Prostate gland (tissue), 2 donors: ENCODE data around the gene ERP27.

Source experiments
- POLR2A ChIP-seq: fragments of 450-650 bp; IDR thresholded peaks from one replicate; pipeline ENCODE4 v1.6.1; 2016; ENCODE audit warnings: antibody characterized with exemption, mild to moderate bottlenecking
- POLR2AphosphoS5 ChIP-seq: sonication (generic); formaldehyde crosslinking; IDR thresholded peaks from one replicate; pipeline ENCODE4 v1.6.1; 2017; ENCODE audit warnings: antibody characterized with exemption
- TF ChIP-seq, protein P1 (sequence below), 4 experiments: fragments of 200-600 bp in 2 of 4; fragments of 450-650 bp in 2 of 4; sonication (generic) in 2 of 4; IDR thresholded peaks; 1 replicate in 3 of 4; 2 replicates in 1 of 4; pipeline ENCODE4 v1.5.1; 2016 to 2019; ENCODE audit warnings: antibody characterized with exemption in 4 of 4, mild to moderate bottlenecking in 2 of 4, moderate library complexity in 2 of 4

DNA sequence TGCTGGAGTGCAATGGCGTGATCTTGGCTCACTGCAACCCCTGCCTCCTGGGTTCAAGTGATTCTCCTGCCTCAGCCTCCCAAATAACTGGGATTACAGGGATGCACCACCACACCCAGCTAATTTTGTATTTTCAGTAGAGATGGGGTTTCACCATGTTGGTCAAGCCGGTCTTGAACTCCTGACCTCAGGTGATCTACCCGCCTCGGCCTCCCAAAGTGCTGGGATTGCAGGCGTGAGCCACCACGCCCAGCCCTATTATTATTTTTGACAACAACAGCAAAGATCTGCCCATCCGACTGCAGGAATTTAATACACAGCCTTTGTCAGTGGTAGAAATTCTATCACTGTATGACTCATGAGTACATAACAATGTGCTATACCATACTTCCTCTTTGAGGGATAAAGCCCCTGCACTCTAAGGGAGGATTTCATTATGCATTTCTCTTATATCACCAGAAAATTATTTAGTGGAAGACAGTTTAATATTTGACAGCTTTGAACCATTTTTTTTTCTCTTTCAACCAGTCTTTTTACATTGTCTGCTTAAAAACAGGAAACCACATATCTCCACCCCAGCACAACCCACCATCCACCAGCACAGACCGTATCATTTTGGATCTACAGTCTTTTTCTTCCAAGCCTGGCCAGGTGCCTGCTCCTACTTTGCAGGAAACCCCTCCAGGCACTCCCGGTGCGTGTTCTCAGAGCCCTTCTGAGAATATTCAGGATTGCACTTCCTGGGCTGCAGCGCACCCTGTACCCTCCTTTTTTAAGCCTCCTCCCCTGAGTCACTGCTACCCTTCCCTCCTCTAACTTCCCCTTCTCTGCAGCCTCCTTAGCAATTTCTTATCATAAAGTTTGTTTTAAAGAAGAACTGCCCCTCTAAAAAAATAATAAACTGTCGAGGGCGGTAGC is 22.5 kb upstream of the ERP27 start:
- TF ChIP-seq, protein P1, sequence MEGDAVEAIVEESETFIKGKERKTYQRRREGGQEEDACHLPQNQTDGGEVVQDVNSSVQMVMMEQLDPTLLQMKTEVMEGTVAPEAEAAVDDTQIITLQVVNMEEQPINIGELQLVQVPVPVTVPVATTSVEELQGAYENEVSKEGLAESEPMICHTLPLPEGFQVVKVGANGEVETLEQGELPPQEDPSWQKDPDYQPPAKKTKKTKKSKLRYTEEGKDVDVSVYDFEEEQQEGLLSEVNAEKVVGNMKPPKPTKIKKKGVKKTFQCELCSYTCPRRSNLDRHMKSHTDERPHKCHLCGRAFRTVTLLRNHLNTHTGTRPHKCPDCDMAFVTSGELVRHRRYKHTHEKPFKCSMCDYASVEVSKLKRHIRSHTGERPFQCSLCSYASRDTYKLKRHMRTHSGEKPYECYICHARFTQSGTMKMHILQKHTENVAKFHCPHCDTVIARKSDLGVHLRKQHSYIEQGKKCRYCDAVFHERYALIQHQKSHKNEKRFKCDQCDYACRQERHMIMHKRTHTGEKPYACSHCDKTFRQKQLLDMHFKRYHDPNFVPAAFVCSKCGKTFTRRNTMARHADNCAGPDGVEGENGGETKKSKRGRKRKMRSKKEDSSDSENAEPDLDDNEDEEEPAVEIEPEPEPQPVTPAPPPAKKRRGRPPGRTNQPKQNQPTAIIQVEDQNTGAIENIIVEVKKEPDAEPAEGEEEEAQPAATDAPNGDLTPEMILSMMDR (IDR thresholded peaks at IDR 0.05), result no peak
- TF ChIP-seq POLR2A (no peak), POLR2AphosphoS5 (no peak)
